Measurements from ENCODE around the gene NBPF3. TPM values are rescaled to one million over a fixed set of nuclear protein-coding genes. Genes with fewer than 3 reads are reported as not detected.

Gene NBPF3, protein sequence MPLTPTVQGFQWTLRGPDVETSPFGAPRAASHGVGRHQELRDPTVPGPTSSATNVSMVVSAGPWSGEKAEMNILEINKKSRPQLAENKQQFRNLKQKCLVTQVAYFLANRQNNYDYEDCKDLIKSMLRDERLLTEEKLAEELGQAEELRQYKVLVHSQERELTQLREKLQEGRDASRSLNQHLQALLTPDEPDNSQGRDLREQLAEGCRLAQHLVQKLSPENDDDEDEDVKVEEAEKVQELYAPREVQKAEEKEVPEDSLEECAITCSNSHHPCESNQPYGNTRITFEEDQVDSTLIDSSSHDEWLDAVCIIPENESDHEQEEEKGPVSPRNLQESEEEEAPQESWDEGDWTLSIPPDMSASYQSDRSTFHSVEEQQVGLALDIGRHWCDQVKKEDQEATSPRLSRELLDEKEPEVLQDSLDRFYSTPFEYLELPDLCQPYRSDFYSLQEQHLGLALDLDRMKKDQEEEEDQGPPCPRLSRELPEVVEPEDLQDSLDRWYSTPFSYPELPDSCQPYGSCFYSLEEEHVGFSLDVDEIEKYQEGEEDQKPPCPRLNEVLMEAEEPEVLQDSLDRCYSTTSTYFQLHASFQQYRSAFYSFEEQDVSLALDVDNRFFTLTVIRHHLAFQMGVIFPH
- total RNA-seq (6.0 and 6.5 TPM in 2 replicates), polyA plus RNA-seq (2.7 and 3.3 TPM in 2 replicates), polyA minus RNA-seq (7.4 and 8.5 TPM in 2 replicates), Bru-seq, nascent RNA (percentile 47 among the genes with signal in this experiment), BruChase-seq, experiment 1, labeled RNA remaining after a 6-hour chase (percentile 47 among the genes with signal in this experiment), BruChase-seq, experiment 2, labeled RNA remaining after a 2-hour chase (percentile 54 among the genes with signal in this experiment)
- polyA plus RNA-seq (2011; cell fraction: cytosol; rRNA removed), result 2.7 and 2.8 TPM in 2 replicates
- polyA plus RNA-seq (2011; cell fraction: nucleus; rRNA removed), result 8.4 and 8.8 TPM in 2 replicates
- polyA plus RNA-seq (2012), result 3.6 and 4.0 TPM in 2 replicates
- polyA minus RNA-seq (2011; cell fraction: cytosol; rRNA and poly(A)+ RNA removed), result not detected
- polyA minus RNA-seq (2011; cell fraction: nucleus; rRNA and poly(A)+ RNA removed), result 3.1 and 4.6 TPM in 2 replicates
- long read RNA-seq, full-length matches to known transcripts, result 7 of 19 reads
- long read RNA-seq, partial matches to known transcripts, result 0 of 19 reads
- long read RNA-seq, other reads (novel, unspliced or antisense), result 12 of 19 reads

DNA sequence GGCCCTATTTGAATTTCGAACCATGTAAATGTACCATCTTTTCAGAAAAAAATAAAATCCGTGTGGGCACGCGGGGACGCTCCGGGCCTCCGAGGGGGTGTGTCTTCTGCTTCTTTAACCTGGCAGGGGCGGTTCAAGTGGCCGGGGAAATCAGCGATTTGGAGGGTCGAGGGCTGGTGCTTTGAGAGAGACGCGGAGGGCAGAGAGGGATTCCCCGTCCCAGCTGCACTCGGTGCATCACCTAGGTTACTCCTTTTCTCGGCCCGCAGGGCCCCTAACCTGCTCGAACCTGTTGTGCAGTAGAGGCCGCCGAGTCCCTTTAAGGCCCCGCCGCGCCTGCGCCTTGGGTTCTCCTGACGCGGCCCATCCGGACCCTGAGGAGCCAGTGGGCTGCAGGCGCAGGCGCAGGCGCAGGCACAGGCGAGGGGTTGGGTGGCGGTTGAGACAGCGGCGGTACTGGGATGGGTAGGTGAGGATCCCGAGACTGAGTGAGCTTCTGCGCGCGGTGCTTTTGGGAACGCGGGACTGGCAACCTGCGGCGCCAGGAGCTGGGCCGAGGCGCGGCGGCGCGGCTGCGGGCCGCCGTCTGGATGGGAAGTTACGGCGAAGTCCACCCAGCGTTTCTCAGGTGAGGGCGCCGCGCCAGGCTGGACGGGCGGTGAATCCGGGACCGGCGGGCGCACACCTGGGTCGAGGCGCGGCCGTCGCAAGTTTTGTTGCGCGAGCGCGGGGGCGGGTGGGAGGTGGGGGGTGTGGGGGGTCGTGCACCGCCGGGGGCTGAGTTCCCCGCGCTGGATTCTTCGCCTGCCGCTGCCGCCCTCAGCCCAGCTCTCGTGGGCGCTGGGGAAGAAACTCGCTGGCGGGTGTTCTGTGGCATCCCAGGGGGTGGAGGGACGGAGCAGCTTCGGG, at the start of gene NBPF3:
Gene NBPF3, plus strand, starts transcription at position 417 of the 909 bp plus-strand sequence. CDS start 4,950 bp downstream, outside the sequence.
- DNase-seq (ENCODE audit: low read depth, low spot score) (peak; percentile 89), FAIRE-seq (peak; percentile 60)
- Histone ChIP-seq H3K9ac (replicated peaks; ENCODE audit: extremely low read depth, insufficient read depth, low read length) (no peak within 1 kb of the TSS), H4K20me1 (replicated peaks; ENCODE audit: control insufficient read depth, extremely low read depth, insufficient read depth, low read length) (no peaks in the 10 kb centered on the region), H3K27ac (ENCODE audit: insufficient read depth, low read depth, low read length) (no peak within 1 kb of the TSS), H3K4me1 (ENCODE audit: control insufficient read depth, extremely low read depth, insufficient read depth, low read length) (no peaks in the 10 kb centered on the region), H3K79me2 (ENCODE audit: control insufficient read depth, insufficient read depth, low read length) (peaks cover 2% of the 10 kb centered on the region), H3K4me2 (ENCODE audit: insufficient read depth, low read length) (peak within 1 kb of the TSS; percentile 52), H3K4me3 (replicated peaks in 1 of 3; ENCODE audit: insufficient read depth in 1 of 3, low read depth in 1 of 3, low read length in 3 of 3) (peak within 1 kb of the TSS; percentile 5 to 70 (median 61)), H3K27me3 (ENCODE audit: control insufficient read depth in 2 of 2, insufficient read depth in 2 of 2, low read length in 2 of 2) (peaks cover 7 to 8% of the 10 kb centered on the region in 2 experiments), H3K9me1 (replicated peaks; ENCODE audit: control insufficient read depth, extremely low read depth, insufficient read depth, low read length) (no peaks in the 10 kb centered on the region), H3K36me3 (ENCODE audit: control insufficient read depth in 2 of 2, extremely low read depth in 1 of 2, insufficient read depth in 2 of 2, low read length in 2 of 2) (no peaks in the 10 kb centered on the region), H2AFZ (ENCODE audit: low read depth, low read length) (peak within 1 kb of the TSS; percentile 77), H3K9me3 (replicated peaks; ENCODE audit: control insufficient read depth, insufficient read depth, low read length) (no peaks in the 10 kb centered on the region)
- intact Hi-C loops (cut with micrococcal nuclease), result no loop called here
- TF ChIP-seq POLR2A (IDR thresholded peaks at IDR 0.05; ENCODE audit: low read depth, low read length) (peak; percentile 25), EZH2 (IDR thresholded peaks at IDR 0.05; ENCODE audit: borderline replicate concordance, low read depth, low read length, severe bottlenecking) (no peak), POLR2AphosphoS5 (IDR thresholded peaks at IDR 0.05; ENCODE audit: insufficient read depth, low read depth, low read length) (peak; percentile 19)
- no TSS peak for BruUV-seq (replicated peaks)
- CTCF ChIA-PET, result no interaction called here
- dilution Hi-C loops (cut with MboI; ENCODE audit: extremely low pct_ligation_motif_present, low sequenced_read_pairs), result no loop called here
- POLR2A ChIA-PET, result no interaction called here
